ENCODE measurements around the gene LMO3.

The LMO3 gene

DNA sequence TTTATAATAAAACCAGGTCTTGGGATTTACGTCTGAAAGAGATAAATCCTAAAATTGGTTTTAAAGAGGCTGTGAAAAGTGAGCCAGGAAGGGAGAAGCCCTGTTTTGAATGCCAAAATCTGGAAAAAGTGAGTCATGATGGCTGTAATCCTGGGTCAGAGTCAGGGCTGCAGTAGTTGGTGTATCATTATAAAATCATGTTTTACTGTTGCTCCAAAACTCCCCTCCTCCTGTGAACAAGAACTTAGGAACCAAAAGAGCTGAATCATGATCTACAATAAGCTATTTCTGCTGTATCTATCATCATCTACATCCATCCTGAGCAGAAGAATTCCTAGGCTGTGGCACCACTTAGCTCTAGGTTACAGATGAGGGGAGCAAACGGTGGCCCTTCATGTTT lies 79.3 kb downstream of the LMO3 start:
- Histone ChIP-seq H3K4me1 (ENCODE audit: control insufficient read depth, insufficient read depth, low read length) (peaks cover 13% of the 10 kb centered on the region), H3K27me3 (ENCODE audit: control insufficient read depth, insufficient read depth, low read length) (no peaks in the 10 kb centered on the region), H3K9me3 (ENCODE audit: control insufficient read depth, low read length) (no peaks in the 10 kb centered on the region), H3K4me3 (ENCODE audit: low read length) (no peak overlapping the region), H3K36me3 (ENCODE audit: control insufficient read depth, insufficient read depth, low read length) (no peaks in the 10 kb centered on the region), H3K9ac (ENCODE audit: low read length) (no peak overlapping the region)

DNA sequence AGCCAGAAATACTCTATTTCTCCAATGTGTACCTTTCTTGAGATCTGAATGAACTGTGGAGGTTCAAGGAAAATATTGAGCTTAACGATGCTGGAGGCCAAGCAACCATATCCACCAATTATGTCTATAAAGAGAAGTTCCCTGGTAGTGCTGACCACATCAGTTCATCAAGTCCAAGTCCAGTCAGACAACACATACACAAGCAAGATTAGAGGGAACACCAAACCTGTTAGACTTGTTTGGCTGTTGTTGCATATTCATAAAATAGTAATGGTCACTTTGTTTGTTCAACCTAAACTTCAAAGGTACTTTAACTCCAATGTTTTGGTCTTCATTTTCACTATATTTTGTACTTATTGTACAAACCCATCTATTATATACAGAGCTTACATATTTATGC lies 81.6 kb downstream of the LMO3 start:
- Histone ChIP-seq H3K4me3 (ENCODE audit: low read length) (no peak overlapping the region), H3K4me1 (ENCODE audit: control insufficient read depth, insufficient read depth, low read length) (peaks cover 13% of the 10 kb centered on the region), H3K9ac (ENCODE audit: low read length) (no peak overlapping the region), H3K36me3 (ENCODE audit: control insufficient read depth, insufficient read depth, low read length) (no peaks in the 10 kb centered on the region), H3K9me3 (ENCODE audit: control insufficient read depth, low read length) (no peaks in the 10 kb centered on the region), H3K27me3 (ENCODE audit: control insufficient read depth, insufficient read depth, low read length) (no peaks in the 10 kb centered on the region)

DNA sequence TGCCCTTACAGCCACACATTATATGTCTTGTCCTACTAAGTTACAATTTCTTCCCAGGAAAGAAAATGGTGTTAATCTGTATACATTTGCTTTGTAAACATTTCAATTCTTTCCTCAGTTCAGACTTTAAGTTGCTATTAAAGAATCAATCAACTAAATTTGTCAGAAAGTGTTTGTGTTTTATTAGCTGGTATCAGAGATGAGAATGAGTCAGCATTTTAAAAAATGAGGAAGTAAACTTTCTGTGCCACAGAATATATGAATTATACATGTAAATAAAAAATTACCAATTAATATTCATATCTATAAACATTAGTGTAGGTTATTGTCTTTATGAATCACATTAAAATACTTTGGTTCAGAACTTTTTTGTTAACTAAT lies 82.0 kb downstream of the LMO3 start:
- Histone ChIP-seq H3K4me1 (ENCODE audit: control insufficient read depth, insufficient read depth, low read length) (peaks cover 13% of the 10 kb centered on the region), H3K9me3 (ENCODE audit: control insufficient read depth, low read length) (no peaks in the 10 kb centered on the region), H3K36me3 (ENCODE audit: control insufficient read depth, insufficient read depth, low read length) (no peaks in the 10 kb centered on the region), H3K4me3 (ENCODE audit: low read length) (no peak overlapping the region), H3K27me3 (ENCODE audit: control insufficient read depth, insufficient read depth, low read length) (no peaks in the 10 kb centered on the region), H3K9ac (ENCODE audit: low read length) (no peak overlapping the region)

- H3K9me3 ChIP-seq (ENCODE audit: control insufficient read depth, low read length) = no peaks in the 10 kb centered on the region
- H3K27me3 ChIP-seq (ENCODE audit: control insufficient read depth, insufficient read depth, low read length) = no peaks in the 10 kb centered on the region
- H3K4me3 ChIP-seq (ENCODE audit: low read length) = no peak overlapping the region
- no peaks in the 10 kb centered on the region for H3K36me3 ChIP-seq (ENCODE audit: control insufficient read depth, insufficient read depth, low read length)
- H3K4me1 ChIP-seq (ENCODE audit: control insufficient read depth, insufficient read depth, low read length) = peaks cover 13% of the 10 kb centered on the region
- H3K9ac ChIP-seq (ENCODE audit: low read length) = no peak overlapping the region
These were observed 82.5 kb downstream of the LMO3 start for GRCh38 chr12:16523284-16523950.

- Histone ChIP-seq H3K4me1 (ENCODE audit: control insufficient read depth, insufficient read depth, low read length) (peaks cover 13% of the 10 kb centered on the region), H3K27me3 (ENCODE audit: control insufficient read depth, insufficient read depth, low read length) (no peaks in the 10 kb centered on the region), H3K9ac (ENCODE audit: low read length) (no peak overlapping the region), H3K36me3 (ENCODE audit: control insufficient read depth, insufficient read depth, low read length) (no peaks in the 10 kb centered on the region), H3K9me3 (ENCODE audit: control insufficient read depth, low read length) (no peaks in the 10 kb centered on the region), H3K4me3 (ENCODE audit: low read length) (no peak overlapping the region)
These were observed 85.6 kb downstream of the LMO3 start for GRCh38 chr12:16520328-16520727.

GRCh38 chr12:16515666-16516065 lies 90.3 kb downstream of the LMO3 start:
- Histone ChIP-seq H3K9ac (ENCODE audit: low read length) (no peak overlapping the region), H3K4me1 (ENCODE audit: control insufficient read depth, insufficient read depth, low read length) (no peaks in the 10 kb centered on the region), H3K36me3 (ENCODE audit: control insufficient read depth, insufficient read depth, low read length) (no peaks in the 10 kb centered on the region), H3K4me3 (ENCODE audit: low read length) (no peak overlapping the region), H3K9me3 (ENCODE audit: control insufficient read depth, low read length) (no peaks in the 10 kb centered on the region), H3K27me3 (ENCODE audit: control insufficient read depth, insufficient read depth, low read length) (no peaks in the 10 kb centered on the region)

DNA sequence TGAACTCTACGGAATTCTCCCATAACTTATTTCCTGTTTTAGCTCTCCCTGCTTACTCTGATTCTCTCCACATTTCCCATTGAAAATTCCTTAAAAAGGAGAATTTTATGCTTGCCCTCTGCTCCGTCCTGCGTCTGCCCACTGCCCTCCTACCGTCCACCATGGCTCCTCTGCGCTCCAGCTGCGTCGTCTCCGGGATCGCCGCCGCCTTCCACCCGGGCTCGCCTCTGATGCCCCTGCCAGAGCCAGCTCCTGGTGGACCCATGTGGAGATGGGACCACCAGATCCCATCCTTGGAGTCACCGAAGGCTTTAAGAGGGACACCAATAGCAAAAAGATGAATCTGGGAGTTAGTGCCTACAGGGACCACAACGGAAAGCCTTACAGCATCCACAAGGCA lies 92.7 kb downstream of the LMO3 start:
- H3K4me1 ChIP-seq (ENCODE audit: control insufficient read depth, insufficient read depth, low read length) = no peaks in the 10 kb centered on the region
- no peaks in the 10 kb centered on the region for H3K9me3 ChIP-seq (ENCODE audit: control insufficient read depth, low read length)

DNA sequence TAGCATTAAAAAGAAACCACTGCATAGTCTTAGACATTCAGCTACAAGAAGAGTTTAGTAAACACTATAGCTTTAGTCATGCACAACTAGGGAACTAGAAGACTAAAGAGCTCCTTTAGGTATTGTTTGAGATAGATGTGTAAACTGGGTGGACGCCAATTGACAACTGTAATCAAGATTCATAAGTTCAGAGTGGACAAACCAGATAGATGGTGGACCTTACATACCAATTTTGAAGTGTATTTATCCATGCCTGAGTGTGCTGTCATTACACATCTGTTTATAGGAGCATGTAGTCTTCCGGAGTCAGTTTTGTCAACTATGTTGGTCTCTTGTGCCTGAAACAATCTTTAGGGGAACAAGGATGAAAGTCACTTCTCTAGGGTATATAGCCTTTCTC lies 96.6 kb downstream of the LMO3 start:
- Histone ChIP-seq H3K4me1 (ENCODE audit: control insufficient read depth, insufficient read depth, low read length) (no peaks in the 10 kb centered on the region), H3K4me3 (ENCODE audit: low read length) (no peak overlapping the region), H3K9me3 (ENCODE audit: control insufficient read depth, low read length) (no peaks in the 10 kb centered on the region), H3K27me3 (ENCODE audit: control insufficient read depth, insufficient read depth, low read length) (no peaks in the 10 kb centered on the region), H3K9ac (ENCODE audit: low read length) (no peak overlapping the region), H3K36me3 (ENCODE audit: control insufficient read depth, insufficient read depth, low read length) (no peaks in the 10 kb centered on the region)

More for the DNA sequence above, 92.7 kb downstream of the LMO3 start:
- H3K27me3 ChIP-seq (ENCODE audit: control insufficient read depth, insufficient read depth, low read length) = no peaks in the 10 kb centered on the region
- no peaks in the 10 kb centered on the region for H3K36me3 ChIP-seq (ENCODE audit: control insufficient read depth, insufficient read depth, low read length)
- no peak overlapping the region for H3K9ac ChIP-seq (ENCODE audit: low read length)
- H3K4me3 ChIP-seq (ENCODE audit: low read length) = no peak overlapping the region

DNA sequence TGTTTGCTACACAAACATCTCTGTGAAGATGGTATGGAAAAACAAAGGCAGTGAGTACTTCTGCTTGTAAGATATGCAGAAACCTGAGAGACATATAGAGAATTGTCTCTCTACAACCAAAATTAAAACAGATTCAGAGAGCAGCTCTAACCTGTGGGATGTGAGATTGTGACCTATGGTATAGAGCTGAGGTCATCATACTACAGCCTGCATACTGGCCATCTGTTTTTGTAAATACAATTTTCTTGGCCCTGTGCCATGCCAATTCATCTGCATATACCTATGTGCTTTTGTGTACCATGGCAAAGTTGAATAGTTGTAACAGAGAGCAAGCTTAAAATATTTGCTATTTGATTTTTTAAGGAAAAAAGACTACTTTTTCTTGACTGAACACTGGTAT lies 99.6 kb downstream of the LMO3 start:
- Histone ChIP-seq H3K27me3 (ENCODE audit: control insufficient read depth, insufficient read depth, low read length) (no peaks in the 10 kb centered on the region), H3K36me3 (ENCODE audit: control insufficient read depth, insufficient read depth, low read length) (no peaks in the 10 kb centered on the region), H3K4me1 (ENCODE audit: control insufficient read depth, insufficient read depth, low read length) (no peaks in the 10 kb centered on the region), H3K4me3 (ENCODE audit: low read length) (no peak overlapping the region), H3K9ac (ENCODE audit: low read length) (no peak overlapping the region), H3K9me3 (ENCODE audit: control insufficient read depth, low read length) (no peaks in the 10 kb centered on the region)

DNA sequence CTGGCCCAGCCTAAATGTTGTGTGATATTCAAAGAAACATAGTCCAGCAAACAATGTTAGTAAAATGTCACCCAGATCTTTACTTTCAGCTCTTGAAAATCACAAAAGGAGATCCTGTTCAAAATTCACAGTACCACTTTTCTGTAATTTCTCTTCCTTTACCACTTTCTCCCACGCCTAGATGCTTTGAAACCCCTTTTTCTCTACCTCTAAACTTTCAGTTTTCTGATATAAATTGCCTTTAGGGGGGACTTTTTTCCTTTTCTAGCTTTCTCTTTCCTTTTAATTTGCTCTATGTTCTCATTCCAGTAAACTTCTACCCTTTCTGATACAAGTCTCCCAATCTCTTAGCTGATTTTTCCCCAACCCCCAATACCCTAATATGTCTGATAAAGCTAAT lies 101.8 kb downstream of the LMO3 start:
- Histone ChIP-seq H3K9ac (ENCODE audit: low read length) (no peak overlapping the region), H3K4me3 (ENCODE audit: low read length) (no peak overlapping the region)

GRCh38 chr12:16499611-16500010 lies 106.4 kb downstream of the LMO3 start:
- Histone ChIP-seq H3K9ac (ENCODE audit: low read length) (no peak overlapping the region), H3K4me1 (ENCODE audit: control insufficient read depth, insufficient read depth, low read length) (no peaks in the 10 kb centered on the region), H3K36me3 (ENCODE audit: control insufficient read depth, insufficient read depth, low read length) (no peaks in the 10 kb centered on the region), H3K27me3 (ENCODE audit: control insufficient read depth, insufficient read depth, low read length) (no peaks in the 10 kb centered on the region), H3K9me3 (ENCODE audit: control insufficient read depth, low read length) (no peaks in the 10 kb centered on the region), H3K4me3 (ENCODE audit: low read length) (no peak overlapping the region)

More for the DNA sequence above, 101.8 kb downstream of the LMO3 start:
- Histone ChIP-seq H3K4me1 (ENCODE audit: control insufficient read depth, insufficient read depth, low read length) (no peaks in the 10 kb centered on the region), H3K27me3 (ENCODE audit: control insufficient read depth, insufficient read depth, low read length) (no peaks in the 10 kb centered on the region), H3K36me3 (ENCODE audit: control insufficient read depth, insufficient read depth, low read length) (no peaks in the 10 kb centered on the region), H3K9me3 (ENCODE audit: control insufficient read depth, low read length) (no peaks in the 10 kb centered on the region)

Data from mucosa of stomach (tissue), 1 donor.